NCI-H345 (cell line): ENCODE data around the gene S100B.

Source experiments
- DNase-seq: peaks from one replicate; lab custom pipeline; 2025; lab: John Stamatoyannopoulos, UW

The S100B gene

DNA sequence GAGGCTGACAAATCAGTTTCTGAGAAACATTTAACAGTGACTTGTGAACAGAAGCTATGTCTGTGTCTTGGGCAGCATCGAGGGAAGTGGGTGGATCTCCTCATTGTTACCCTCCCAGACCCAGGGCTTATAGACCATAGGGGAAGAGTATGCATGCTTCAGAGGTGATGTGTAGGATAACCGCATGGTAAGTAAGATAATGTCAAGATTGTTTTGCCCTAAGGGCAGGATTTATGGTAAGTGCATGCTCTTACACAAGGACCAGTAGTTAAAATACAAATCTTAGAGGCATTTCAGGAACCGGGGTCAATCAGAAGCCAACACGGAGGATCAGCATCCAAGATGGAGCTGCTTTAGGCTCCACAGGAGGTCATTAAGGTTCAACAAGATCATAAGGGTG lies 22.8 kb upstream of the S100B start:
- DNase-seq, result no peak

DNA sequence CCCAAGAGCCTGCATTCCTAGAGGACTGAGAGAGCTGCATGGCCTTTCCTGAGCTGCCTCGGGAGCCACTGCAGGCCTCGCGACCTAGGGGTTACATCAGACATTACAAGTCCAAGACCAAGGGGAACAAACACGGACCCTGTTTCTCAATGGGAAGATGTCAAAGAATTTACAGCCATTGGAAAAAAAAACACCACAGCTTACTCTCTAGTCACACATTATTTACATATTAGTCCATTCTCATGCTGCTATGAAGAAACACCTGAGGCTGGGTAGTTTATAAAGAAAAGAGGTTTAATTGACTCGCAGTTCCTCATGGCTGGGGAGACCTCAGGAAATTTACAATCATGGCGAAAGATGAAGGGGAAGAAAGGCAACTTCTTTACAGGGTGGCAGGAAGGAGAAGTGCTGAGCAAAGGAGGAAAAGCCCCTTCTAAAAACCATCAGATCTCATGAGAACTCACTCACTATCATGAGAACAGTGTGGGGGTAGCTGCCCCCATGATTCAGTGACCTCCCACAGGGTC lies 22.2 kb upstream of the S100B start:
- DNase-seq, result no peak

DNA sequence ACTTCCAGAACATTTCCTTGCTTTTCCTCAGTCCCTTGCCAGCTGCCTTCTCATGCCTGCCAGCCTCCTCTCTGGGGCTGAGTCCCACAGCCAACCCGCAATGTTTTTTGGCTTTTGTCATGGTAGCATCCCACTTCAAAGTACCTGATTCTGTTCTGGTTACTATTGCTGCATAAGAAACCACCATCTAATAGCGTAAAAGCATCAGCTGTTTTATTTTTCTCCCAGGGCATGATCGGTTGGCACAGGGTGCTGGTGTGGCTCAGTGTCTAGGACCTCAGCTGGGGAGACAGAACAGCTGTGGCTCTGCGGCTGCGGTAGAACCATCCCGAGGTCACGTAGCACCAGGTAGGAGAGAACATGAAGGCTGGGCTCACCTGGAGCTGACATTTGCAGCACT lies 21.7 kb upstream of the S100B start:
- no peak for DNase-seq

DNA sequence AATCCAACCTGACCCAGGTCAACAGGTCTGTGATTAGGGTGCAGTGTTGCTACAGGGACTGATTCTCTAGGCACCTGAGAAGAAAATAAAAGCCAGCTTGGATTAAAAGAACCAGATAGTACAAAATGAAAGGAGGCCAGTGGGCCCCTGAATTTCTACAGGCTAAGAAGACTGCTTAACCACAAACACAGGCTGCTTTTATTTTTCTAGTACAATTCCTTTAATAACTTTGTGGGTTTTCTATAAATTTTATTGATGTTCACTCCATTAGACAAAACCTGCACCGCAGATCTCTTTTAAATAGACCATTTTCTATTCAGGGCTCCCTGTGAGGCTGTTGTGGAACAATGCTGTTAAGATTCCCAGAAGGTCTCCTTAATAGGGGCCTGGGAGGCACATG lies 20.9 kb upstream of the S100B start:
- DNase-seq, result no peak

DNA sequence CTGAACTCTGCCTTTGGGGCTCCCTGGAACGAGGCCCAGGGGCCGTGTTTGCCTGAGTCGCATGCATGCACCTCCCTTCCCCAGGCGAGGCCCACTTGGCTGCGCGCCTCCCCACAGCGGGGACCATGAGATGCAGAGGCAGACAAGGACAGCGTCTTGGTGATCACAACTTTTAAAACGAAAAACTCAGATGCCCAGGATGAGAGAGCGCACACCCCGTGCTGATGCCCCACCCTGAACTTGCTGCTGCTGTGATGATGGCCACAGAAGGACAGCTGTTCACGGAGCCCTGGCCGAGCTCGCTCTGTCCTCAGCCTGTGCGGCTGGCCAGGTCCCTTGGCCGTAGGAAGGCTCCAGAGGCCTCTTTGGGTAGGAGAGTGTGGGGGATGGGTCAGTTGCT lies 19.2 kb upstream of the S100B start:
- DNase-seq, result no peak

DNA sequence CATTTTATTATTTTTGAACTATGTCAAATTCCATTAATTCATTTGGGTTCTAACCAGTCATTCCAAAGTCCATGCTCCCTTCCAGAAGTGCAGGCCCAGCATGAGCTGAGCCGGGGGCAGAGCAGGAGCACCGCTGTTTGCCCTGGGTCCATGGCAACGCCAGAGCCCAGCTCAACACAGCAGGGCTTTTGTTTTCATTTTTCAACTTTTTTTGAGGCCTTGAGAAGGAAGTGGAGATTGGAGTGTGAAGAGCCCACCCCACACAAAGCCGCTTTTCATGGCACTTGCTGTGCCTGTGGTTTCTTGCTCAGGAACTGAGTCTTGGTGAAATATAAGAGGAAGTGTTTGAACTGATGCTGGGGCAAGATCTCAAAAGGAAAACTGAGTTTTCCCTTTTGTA lies 17.3 kb upstream of the S100B start:
- DNase-seq, result no peak

DNA sequence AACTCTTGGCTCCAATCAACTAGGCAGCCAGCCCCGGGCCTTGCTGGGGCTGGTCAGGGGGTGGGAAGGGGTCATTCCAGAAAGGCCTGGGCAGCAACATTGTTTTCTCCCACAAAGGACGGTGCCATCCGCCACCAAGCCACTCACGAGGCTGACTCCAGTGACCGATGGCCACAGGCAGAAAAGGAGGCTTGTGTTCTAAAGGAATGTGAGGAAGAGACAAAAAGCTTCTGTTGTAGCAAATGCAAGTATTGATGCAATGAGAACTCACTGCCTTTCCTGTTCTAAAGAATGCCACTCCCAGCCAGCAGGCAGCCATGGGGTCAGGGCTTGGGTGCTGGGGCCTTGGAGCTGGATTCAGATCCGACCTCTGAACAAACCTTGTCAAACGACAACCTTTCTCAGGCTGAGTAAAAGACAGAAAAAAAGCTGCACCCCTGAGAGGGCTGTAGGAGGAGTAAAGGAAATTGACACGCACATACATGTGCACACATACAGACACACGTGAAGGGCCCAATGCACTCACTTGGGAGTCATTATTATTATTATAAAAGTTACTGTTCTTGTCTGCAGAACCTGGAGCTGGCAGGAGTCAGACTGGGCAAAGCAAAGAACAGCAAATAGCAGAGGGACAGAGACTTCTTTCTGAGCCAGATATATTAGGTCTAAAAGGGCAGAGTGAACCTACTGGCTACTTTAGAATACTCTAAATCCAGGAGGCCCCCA lies 16.7 kb upstream of the S100B start:
- no peak for DNase-seq

DNA sequence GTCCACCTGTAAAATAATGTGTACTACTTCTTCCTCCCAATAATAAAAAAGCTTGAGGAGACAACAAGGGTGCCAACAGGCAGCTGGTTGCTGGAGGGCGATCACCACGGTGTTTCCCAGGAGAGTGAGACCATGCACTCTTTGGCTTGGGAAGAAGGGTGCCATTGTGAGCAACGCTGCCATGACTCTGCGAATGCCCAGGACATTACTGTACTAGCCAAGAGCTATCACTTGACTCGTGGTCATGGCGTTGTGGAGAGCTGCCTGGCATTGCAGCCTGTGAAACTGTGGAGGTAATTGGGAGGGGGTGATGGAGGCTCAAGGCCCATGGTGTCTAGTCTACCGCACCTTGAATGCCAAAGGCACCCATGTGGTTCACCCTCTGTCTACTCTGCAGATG lies 16.0 kb upstream of the S100B start:
- DNase-seq, result no peak

DNA sequence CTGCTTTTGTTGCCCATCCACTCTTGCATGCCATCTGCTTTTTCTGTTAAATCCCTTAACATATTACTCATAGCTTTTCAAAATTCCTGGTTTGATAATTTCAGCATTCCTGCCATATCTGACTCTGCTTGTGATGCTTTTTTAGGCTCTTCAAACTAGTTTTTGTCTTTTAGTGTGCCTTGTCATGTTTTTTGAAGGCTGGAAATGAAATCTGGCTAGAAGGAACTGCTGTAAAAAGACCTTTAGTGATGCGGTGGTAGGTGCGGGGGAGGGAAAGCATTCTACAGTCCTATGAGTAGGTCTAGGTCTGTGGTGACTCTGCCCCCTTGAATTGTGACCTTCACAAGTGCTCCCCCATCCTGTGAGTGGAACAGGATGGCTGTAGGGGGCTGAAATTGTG lies 15.0 kb upstream of the S100B start:
- no peak for DNase-seq

DNA sequence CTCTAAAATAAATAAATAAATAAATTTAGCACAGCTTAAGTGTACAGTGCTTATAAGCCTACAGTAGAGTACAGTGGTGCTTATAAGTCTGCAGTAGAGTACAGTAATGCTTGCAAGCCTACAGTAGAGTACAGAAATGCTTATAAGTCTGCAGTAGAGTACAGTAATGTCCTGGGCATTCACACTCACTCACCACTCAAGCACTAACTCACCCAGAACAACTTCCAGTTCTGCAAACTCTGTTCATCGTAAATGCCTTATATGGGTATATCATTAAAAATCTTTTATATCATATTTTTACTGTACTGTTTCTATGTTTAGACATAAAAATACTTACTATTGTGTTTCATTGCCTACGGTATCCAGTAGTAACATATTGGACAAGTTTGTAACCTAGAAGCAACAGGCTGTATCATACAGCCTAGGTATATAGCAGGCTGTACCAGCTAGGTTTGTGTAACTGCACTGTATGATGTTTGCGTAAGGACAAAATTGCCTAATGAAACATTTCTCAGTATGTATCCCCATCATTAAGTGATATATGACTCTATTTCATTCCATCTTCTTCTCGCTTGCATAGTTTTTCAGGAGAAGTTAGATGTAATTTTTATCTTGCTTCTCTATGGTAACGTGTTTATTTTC lies 14.0 kb upstream of the S100B start:
- DNase-seq, result no peak

DNA sequence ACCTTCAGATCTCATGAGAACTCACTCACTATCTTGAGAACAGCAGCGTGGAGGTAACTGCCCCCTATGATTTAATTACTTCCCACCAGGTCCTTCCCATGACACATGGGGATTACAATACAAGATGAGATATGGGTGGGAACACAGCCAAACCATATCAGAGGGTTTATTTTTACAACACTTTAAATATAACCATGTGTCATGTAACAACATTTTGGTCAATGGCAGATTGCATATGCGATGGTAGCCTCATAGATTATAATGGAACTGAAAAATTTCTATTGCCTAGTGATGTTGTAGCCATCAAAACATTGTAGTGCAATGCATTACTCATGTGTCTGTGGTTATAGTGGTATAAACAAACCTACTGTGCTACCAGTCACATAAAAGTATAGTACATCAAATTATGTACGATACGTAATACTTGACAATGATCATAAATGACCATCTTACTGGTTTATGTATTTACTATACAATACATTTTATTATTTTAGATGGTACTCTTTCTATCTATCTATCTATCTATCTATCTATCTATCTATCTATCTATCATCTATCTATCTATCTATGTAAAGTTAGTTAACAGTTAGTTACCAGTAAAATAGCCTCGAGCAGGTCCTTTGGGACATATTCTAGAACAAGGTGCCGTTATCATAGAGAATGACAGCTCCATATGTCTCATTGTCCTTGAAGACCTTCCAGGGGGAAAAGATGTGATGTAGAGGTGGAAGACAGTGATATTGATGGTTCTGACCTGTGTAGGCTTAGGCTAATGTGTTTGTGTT lies 12.6 kb upstream of the S100B start:
- no peak for DNase-seq

DNA sequence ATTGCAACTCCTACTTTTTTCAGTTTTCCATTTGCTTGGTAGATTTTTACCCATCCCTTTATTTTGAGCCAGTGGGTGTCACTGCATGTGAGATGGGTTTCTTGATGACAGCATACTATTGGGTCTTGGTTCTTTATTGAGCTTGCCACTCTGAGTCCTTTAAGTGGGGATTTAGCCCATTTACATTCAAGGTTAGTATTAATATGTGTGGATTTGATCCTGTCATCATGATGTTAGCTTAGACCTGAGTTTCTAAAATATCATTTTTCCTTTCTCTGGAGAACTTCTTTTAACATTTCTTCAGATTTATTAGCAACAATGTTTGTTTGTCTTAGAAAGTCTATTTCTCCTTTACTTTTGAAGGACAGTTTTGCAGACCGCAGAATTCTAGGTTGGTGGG lies 11.8 kb upstream of the S100B start:
- no peak for DNase-seq

DNA sequence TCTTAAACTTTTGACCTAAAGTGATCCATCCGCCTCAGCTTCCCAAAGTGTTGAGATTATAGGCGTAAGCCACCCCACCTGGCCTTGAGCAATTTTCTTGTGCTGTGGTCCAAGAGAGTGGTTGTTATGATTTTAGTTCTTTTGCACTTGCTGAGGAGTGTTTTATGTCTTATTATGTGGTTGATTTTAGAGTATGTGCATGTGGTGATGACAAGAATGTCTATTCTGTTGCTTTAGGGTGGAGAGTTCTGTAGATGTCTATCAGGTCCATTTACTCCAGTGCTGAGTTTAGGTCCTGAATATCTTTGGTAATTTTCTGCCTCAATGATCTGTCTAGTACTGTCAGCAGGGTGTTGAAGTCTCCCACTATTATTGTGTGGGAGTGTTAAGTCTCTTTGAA lies 11.2 kb upstream of the S100B start:
- DNase-seq, result no peak

DNA sequence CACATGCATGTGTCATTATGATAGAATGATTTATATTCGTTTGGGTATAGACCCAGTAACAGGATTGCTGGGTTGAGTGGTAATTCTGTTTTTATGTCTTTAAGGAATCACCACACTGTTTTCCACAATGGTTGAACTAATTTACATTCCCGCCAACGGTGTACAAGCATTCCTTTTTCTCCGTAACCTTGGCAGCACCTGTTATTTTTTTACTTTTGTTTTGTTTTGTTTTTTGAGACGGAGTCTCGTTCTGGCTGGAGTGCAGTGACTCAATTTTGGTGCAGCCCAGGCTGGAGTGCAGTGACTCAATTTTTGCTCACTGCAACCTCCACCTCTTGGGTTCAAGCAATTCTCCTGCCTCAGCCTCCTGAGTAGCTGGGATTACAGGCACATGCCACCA lies 8.5 kb upstream of the S100B start:
- DNase-seq, result no peak

DNA sequence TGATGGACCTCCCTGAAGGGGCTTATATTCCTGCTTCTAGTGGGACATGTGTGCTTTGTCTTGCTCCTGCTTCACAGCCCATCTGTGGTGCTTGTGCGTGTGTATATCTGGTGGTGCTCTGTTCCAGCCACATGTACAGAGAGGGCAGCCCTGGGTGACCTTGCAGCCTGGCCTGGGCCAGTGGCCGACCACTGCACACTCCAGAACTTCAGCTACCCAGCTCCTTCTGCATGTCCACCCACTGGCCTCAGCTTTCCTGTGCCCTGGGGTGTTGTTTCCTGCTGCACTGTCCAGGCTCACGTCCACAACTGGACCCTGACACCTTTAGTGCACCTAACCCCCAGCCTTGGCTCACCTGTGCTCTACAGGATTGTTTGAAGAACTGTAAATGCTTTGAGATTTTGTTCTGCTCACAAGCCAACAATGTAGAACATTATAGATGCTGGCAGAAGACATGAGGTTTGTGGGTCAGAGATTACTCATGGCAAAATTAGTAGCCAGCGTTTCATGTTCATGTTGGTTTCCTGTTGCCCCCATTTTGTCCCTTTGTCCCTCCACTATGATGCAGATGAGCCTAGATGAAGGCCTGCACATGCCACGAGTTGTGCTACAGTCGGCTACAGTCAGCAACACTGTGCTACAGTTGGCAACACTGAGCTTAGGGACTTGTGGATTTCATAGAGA lies 5.3 kb upstream of the S100B start:
- no peak for DNase-seq

DNA sequence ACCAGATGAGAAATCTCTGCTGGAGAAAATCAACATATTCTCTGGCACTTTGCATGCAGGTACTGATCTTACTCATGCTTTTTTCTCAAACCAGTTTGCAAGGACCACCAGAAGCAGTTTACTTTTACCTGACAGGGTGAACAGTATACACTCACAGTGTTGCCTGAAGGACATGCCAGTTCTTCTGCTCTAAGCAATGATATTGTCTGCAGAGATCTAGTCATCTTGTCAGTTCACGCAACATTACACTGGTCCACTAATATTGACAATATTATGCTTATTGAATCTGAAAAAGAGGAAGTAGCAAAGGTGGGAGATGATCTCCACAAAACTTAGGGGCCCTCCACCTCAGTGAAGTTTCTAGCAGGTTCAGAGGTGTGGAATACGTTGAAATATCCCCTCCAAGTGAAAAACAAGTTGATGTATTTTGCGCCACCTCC lies 3.8 kb upstream of the S100B start:
- no peak for DNase-seq

DNA sequence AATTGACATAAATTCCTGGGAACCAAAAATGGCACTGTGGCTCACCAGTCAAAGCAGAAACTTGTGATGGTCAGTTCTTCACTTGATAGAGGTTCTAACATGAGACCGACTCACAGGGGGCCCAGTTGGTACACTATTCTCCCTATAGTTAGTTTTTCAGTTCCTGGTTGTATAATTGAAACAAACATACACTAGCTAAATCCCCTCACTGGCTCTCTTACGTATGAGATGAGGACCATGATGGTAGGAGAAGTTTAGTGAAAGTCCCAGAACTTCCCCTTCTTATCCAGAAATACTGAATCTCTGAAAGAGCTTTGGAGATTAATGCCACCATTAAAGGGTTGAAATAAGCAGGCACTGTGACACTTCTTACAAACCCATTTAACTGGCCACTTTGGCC lies 2.8 kb upstream of the S100B start:
- no peak for DNase-seq

DNA sequence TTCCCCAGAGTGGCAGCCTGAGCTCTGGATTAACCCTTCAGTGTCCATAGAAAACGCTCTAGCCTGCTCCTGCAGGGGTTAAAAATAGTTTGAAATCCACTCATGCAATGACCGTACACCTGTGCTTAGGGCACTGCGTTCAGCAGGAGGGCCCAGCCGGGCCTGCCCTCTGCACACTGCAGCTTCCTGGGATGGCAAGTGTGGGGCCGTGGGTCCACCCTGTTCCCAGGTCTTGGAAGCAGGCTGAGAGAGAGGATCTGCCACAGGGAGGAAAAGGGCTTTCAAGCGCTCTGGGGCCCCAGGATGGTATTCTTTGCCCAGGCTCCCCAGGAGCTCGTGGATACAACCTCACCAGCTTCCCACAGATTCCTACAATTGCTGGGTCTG lies 1.5 kb upstream of the S100B start:
- no peak for DNase-seq

DNA sequence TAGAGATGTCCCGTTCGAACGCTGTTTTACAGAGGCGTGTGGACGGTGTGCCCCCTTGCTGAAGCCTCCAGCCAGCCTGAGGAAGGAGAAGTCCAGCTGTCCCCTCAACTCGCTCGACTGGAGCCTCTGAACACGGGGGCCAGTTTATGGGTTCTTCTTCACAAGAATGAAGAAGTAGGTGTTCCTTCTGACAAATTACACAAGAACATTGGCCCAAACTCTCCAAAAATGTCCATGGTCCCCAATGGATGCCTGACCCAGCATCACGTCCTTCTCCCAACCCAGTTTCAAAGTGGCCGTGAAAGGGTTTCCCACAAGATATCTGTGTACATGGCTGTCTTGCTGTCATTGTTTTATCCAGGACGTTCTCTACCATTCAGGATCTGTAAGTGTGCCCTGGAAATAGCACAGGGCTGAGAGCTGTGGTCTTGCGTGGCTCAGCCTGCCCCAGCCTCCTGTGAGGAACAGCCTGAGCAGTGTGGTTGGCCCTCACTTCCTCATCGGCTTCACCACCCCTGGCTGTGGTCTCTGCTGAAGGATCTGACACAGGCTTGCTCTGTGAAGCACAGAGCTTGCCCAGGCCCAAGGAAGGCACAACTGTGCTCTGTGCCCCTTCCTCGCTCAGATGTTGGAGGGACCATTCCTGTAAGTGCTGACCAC lies 1.0 kb upstream of the S100B start:
- DNase-seq, result no peak

DNA sequence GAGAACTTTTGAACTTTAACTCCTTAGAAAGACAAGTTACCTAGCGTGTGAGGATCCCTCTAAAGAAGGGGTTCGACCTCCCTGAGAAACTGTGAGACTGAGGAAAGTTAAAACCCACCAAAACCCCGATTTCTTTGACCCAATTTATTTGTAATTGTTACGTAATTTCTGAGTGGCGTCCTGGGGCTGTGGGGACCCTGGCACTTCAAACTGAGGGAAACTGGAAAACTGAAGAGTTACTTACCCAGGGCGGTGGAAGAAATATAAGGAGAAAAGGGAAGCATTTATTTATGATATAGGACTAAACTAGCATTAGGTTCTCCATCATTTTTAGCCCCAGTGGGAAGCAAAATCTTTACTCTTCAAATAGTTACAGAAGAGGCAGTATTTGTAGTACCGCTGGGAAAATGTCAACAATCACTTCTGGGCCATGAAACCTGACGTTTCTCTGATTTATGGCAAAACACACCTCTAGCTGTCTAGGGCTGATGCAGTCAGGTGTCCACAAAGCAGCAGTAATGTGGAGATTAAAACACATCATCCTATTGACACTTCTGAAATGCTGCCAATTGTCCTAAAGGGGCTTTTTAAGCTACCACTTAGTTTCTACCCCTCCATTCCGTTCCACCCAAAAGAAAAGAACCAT lies 430 bp downstream of the S100B start:
- no peak for DNase-seq

DNA sequence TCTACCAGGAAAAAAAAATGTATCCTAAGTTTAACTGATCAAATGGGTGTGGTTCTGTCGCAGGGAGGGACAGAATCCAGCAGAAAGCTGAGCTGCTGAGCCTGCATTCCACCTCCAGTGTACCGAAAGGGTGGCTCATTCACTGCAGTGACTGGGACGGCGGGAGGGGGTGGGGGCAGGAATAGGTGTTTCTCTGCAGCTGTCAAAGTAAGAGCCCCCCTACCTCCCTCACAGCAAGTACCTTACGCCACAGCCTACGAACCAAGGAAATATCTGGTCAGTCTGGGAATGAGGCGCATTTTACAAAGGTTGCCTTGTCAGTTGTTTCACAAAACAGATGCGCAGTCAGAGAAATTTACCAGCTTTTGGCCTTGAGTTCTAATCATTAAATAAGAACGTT lies 1.7 kb downstream of the S100B start:
- no peak for DNase-seq
